ENCODE measurements around the gene CCDC28A.

CCDC28A gene

DNA sequence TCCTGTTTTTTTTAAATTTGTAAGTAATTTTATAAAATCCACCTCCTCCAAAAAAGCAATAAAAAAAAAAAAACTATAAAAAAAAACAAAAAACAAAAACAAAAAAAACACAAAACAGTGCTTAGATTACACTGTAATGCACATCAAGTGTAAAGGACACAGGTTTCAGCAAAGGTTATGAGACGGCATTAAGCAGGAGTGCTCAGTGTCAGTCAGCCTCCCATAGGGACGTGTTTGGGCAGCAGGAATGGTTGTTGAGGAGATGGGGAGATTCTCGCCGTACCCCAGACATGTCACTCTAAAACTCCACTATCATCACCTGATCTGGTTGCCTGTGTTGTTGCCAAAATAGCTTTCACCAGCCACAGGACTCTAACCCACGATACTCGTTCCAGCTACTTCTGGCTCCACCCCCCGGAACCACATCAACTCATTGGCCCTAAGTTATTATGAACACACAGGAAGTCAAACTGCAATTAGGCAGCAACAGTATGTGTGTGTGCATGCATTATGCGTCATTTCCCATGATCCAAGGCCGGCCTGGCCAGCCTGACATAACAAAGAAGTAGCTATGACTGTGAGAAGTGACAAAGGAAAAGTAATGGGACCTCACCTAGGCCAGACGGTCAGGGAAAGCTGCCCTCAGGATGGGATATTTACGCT lies 51.0 kb downstream of the CCDC28A start:
- no peak for TF ChIP-seq CTCF (IDR thresholded peaks at IDR 0.05; ENCODE audit: extremely low read depth, insufficient read depth, missing control alignments)
- in situ Hi-C loops (cut with MboI; ENCODE audit: low pct_unique_long_range_greater_than_20kb, low sequenced_read_pairs, unreplicated experiment), result loop anchor here (25.0 kb wide), 1 partner anchor 538 kb away; the partner anchor contains the start of gene CITED2
- no peak for DNase-seq (ENCODE audit: low spot score)

DNA sequence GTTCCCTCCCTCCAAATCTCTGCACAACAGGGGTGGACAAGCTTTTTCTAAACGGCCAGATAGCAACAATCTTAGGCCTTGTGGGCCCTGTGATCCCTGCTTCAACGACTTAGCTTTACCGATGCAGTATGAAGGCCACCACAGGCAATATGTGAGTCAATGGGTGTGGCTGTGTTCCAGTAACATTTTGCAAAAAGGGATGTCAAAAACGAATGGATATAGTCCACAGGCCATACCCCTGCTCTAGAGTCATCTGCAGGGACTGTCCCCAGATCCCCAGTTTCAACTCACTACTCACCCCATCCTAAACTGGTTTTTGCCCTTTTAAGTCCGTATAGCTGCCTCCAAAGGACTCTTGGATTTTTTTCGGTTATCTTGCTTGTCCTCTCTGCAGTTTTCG lies 56.7 kb downstream of the CCDC28A start:
- no peak for TF ChIP-seq CTCF (IDR thresholded peaks at IDR 0.05; ENCODE audit: extremely low read depth, insufficient read depth, missing control alignments)
- DNase-seq (ENCODE audit: low spot score), result no peak
- in situ Hi-C loops (cut with MboI; ENCODE audit: low pct_unique_long_range_greater_than_20kb, low sequenced_read_pairs, unreplicated experiment), result no loop called here

GRCh38 chr6:138832182-138832581 lies 58.6 kb downstream of the CCDC28A start:
- in situ Hi-C loops (cut with MboI; ENCODE audit: low pct_unique_long_range_greater_than_20kb, low sequenced_read_pairs, unreplicated experiment), result no loop called here
- no peak for TF ChIP-seq CTCF (IDR thresholded peaks at IDR 0.05; ENCODE audit: extremely low read depth, insufficient read depth, missing control alignments)
- no peak for DNase-seq (ENCODE audit: low spot score)

DNA sequence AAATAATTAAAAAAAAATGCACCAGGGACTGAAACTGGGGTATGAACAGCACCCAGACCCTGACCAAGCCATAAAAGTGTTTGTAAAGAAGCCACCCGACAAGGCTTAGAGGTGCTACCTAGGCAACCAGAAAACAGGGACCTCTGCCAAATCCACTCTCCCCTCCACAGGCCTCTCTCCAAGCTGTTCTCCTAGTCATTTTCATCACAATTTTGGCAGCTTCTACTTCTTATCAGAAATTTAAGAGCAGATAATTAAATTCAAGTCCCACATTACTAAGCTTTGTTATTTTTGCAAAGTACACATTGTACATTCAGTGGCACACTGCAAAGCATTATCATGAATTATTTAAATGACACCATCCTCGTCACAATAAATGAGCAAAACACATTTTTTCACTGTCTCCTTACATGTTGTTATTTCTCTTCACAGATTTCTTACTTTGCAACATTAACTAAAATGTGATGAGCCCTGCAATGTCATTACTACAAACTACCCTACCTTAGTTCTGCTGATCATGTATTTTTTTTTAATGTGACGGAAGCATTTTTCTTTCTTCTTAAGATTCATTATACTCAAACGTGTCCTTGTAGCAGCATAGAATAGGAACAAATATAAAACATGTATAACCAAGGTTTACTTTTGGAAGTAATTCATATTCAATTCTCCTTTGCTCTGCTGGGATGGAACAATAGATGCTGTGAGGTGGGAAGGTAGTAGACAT lies 60.4 kb downstream of the CCDC28A start:
- in situ Hi-C loops (cut with MboI; ENCODE audit: low pct_unique_long_range_greater_than_20kb, low sequenced_read_pairs, unreplicated experiment), result no loop called here
- no peak for DNase-seq (ENCODE audit: low spot score)
- no peak for TF ChIP-seq CTCF (IDR thresholded peaks at IDR 0.05; ENCODE audit: extremely low read depth, insufficient read depth, missing control alignments)

DNA sequence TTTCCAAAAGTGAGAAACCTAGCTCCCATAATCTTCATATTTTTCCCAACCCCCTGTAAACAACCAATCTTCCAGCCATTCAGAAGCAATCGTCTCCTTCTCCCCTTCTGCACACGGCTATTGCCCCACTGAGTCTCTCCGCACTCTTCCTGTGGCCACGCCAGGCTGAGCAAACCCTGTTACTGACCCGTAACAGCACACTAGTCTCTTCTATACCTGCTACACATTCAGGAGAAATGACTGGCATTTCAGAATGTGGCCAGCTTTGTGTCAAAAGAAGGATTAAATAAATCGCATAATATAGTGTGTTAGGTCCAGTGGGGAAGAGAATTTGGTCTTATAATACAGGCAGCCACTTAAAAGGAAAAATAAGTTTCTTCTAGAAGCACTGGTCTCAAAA lies 63.7 kb downstream of the CCDC28A start:
- TF ChIP-seq CTCF (IDR thresholded peaks at IDR 0.05; ENCODE audit: extremely low read depth, insufficient read depth, missing control alignments), result no peak
- no peak for DNase-seq (ENCODE audit: low spot score)
- in situ Hi-C loops (cut with MboI; ENCODE audit: low pct_unique_long_range_greater_than_20kb, low sequenced_read_pairs, unreplicated experiment), result no loop called here

All from GM13977 (cell line).